GM18502 (cell line): ENCODE measurements around the gene AK5.
A peak's percentile ranks its signal among the peaks of the same experiment; 100 is the strongest.

Experiments
- ATAC-seq: cut with Tn5 transposase; IDR thresholded peaks from one replicate; pipeline ENCODE4 v1.9.1; 2021; ENCODE audit warnings: mild to moderate bottlenecking; ENCODE audit not compliant: unreplicated experiment, poor library complexity

The AK5 gene

GRCh38 chr1:77533660-77534305 is 252.0 kb downstream of the AK5 start:
- peak; percentile 65 for ATAC-seq

GRCh38 chr1:77534456-77534855 is 252.6 kb downstream of the AK5 start:
- ATAC-seq = no peak

- no peak for ATAC-seq
Observed at GRCh38 chr1:77536813-77537212, 255.0 kb downstream of the AK5 start.

GRCh38 chr1:77538956-77539518 is 257.2 kb downstream of the AK5 start:
- peak; percentile 59 for ATAC-seq

- ATAC-seq = no peak
Observed at GRCh38 chr1:77539519-77540142, 257.8 kb downstream of the AK5 start.

- ATAC-seq = peak; percentile 55
Observed at GRCh38 chr1:77540501-77541161, 258.8 kb downstream of the AK5 start.

GRCh38 chr1:77541162-77541545 is 259.3 kb downstream of the AK5 start:
- peak; percentile 43 for ATAC-seq

GRCh38 chr1:77542813-77543420 is 261.1 kb downstream of the AK5 start:
- ATAC-seq = no peak

GRCh38 chr1:77543822-77544448 is 262.1 kb downstream of the AK5 start:
- ATAC-seq = no peak

GRCh38 chr1:77544845-77545244 is 263.0 kb downstream of the AK5 start:
- no peak for ATAC-seq

GRCh38 chr1:77545970-77546369 is 264.2 kb downstream of the AK5 start:
- no peak for ATAC-seq

- ATAC-seq = no peak
Observed at GRCh38 chr1:77546890-77547289, 265.1 kb downstream of the AK5 start.

GRCh38 chr1:77548285-77548684 is 266.5 kb downstream of the AK5 start:
- ATAC-seq = no peak

GRCh38 chr1:77550135-77550534 is 268.3 kb downstream of the AK5 start:
- no peak for ATAC-seq

GRCh38 chr1:77552626-77553025 is 270.8 kb downstream of the AK5 start:
- no peak for ATAC-seq

GRCh38 chr1:77553568-77554291 is 271.9 kb downstream of the AK5 start:
- ATAC-seq = no peak

- ATAC-seq = no peak
Observed at GRCh38 chr1:77556045-77556444, 274.2 kb downstream of the AK5 start.

GRCh38 chr1:77557053-77557452 is 275.2 kb downstream of the AK5 start:
- no peak for ATAC-seq

GRCh38 chr1:77558591-77559164 is 276.9 kb downstream of the AK5 start:
- ATAC-seq = no peak

GRCh38 chr1:77560741-77561140 is 278.9 kb downstream of the AK5 start:
- ATAC-seq = no peak
